Frontal cortex (tissue), 4 donors: Measurements from ENCODE around the gene TRIM61. TPM values are rescaled to one million over a fixed set of nuclear protein-coding genes. Genes with fewer than 3 reads are reported as not detected.

Experiments
- DNase-seq, 2 donors: peaks; one replicate each; pipeline ENCODE4 v3.0.0; 2012; ENCODE audit warnings: low spot score in 2 of 2
- FAIRE-seq: peaks from 2 replicates; lab custom pipeline; 2012; peaks lifted over from hg19 to GRCh38; lab: Jason Lieb, UNC
- small RNA-seq: library from RNA; depleted of rRNA; stranded (forward); fragments of <200 nt; gene quantifications from one replicate; pipeline ENCODE3, GENCODE V24; 2014
- total RNA-seq: library from RNA; depleted of rRNA; stranded (reverse); fragments of >200 nt; gene quantifications from one replicate; pipeline ENCODE4 v1.2.3, GENCODE V29; 2014
- donor health status: control.
- donor health status: control.
- donor health status: control.

Gene TRIM61
- total RNA-seq, 1 donor from 2014 or later, result 1.6 TPM

DNA sequence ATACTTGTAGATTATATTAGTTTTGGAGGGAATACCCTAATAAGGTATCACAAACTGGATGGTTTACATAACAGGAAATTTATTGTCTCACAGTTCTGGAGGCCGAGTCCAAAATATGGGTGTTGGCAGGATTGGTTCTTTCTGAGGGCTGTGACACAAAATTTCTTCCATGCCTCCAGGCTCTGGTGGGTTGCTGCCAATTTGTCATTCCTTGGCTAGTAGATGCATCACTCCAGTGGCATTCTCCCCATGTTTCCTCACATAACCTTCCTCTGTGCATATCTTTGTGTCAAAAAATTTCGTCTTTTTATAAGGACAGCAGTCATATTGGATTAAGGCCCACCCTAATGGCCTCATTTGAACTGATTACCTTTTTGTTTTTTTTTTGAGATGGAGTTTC is 51.2 kb downstream of the TRIM61 start:
- no peak for DNase-seq
- no peak for FAIRE-seq

DNA sequence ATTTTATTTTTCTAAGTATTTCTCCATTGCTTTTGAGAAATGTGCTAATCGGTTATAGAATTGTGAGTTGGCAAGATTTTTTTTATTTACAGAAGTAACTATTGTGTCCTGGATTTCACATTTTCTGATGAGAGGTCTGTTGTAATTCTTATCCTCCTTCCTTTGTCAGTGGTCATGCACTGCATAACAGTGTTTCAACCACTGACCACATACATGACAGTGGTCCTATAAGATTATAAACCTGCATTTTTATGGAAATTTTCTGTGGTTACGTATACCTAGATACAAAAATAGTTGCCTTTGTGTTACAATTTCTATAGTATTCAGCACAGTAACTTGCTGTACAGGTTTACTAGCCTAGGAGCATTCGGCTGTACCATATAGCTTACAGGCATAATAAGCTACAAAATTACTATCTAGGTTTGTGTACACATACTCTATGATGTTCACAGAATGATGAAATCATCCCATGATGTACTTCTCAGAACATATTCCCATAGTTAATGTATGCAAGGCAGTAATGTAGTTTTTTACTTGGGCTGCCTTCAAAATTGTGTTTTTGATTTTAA is 52.7 kb downstream of the TRIM61 start:
- FAIRE-seq (no peak), DNase-seq (no peak)

DNA sequence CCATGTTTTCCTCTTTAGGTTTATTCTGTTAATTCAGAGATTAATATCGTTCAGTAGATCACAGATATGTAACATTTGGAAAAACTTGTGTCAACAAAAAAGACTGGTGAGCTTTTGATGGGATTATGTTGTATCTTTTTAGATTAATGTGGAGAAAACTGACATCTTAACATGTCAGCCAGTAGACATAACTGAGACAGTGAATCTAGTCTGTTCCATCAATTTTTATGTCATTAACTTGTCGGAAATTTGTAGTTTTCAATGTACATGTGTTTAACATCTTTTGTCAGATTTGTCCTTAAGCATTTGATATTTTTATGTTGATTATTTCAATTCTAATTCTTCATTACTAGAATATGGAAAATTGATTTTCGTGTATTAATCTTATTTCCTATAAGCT is 58.5 kb downstream of the TRIM61 start:
- FAIRE-seq, result no peak
- no peak for DNase-seq

Small RNA genes lying within 50 kb of the gene (small RNA-seq; reads per million reads assigned to genes)
- not detected for gene AC106872.12

Other genes starting within 250 kb of the TRIM61 start
- gene SMIM31, start 223.5 kb downstream of the TRIM61 start, total RNA-seq, result not detected
- 0.41 TPM for gene APELA, start 100.5 kb downstream of the TRIM61 start, total RNA-seq
- not detected for gene TRIM60, start 54.3 kb upstream of the TRIM61 start, total RNA-seq
- not detected for gene TRIM75, start 76.2 kb upstream of the TRIM61 start, total RNA-seq
- 9.4 TPM for gene TMEM192, start 135.2 kb upstream of the TRIM61 start, total RNA-seq
- 81.1 TPM for gene KLHL2, start 229.9 kb upstream of the TRIM61 start, total RNA-seq